HCT116 (cell line): ENCODE data around the gene CD99L2. TPM values are rescaled to one million over a fixed set of nuclear protein-coding genes. Genes with fewer than 3 reads are reported as not detected.

Experiments used
- ATAC-seq: fragments of 200-7000 bp; cut with Tn5 transposase; 2 replicates; pipeline ENCODE4 v1.9.1; 2020; ENCODE audit warnings: mild to moderate bottlenecking, moderate library complexity
- BruUV-seq: library from RNA; stranded (reverse); fragments of 400-500 nt; replicated peaks from 2 replicates; lab custom pipeline; 2021; lab: Mats Ljungman, UMichigan
- CTCF ChIA-PET: fragments of 300-600 bp; sonication (Branson Sonifier 250); formaldehyde crosslinking; loops from one replicate; lab custom pipeline; 2021; ENCODE audit warnings: antibody characterized with exemption; lab: Charles Lee
- POLR2A ChIA-PET: fragments of 300-600, 350-600 bp; sonication (Branson Sonifier 250); formaldehyde crosslinking; loops from one replicate; lab custom pipeline; 2021; ENCODE audit warnings: antibody characterized with exemption; lab: Charles Lee
- RAD21 ChIA-PET, 2 experiments: fragments of 300-600 bp; sonication (Branson Sonifier 250); formaldehyde crosslinking; loops; one replicate each; lab custom pipeline; 2023; ENCODE audit warnings: low total read pairs in 2 of 2; ENCODE audit not compliant: uncharacterized antibody in 2 of 2, unreplicated experiment in 2 of 2, low non-redundant PET in 1 of 2; lab: Charles Lee
- DNase-seq: peaks from one replicate; pipeline ENCODE4 v3.0.0-alpha.2; 2010; ENCODE audit warnings: low read depth, low spot score
- H2AFZ ChIP-seq: fragments of 200-600 bp; shearing (Covaris generic), sonication (generic); 2 replicates; pipeline ENCODE4 v1.6.1; 2017; ENCODE audit warnings: low read depth, mixed run types, mixed read lengths, antibody characterized with exemption, low read length; ENCODE audit not compliant: poor library complexity, severe bottlenecking
- H3K27ac ChIP-seq: 2 replicates; pipeline ENCODE4 v1.5.1; 2012; ENCODE audit warnings: low read depth, low read length
- H3K27me3 ChIP-seq: fragments of 200-600 bp; sonication (generic); 2 replicates; pipeline ENCODE4 v1.6.1; 2016; ENCODE audit warnings: mixed run types, low read length, mixed read lengths; ENCODE audit not compliant: insufficient read depth
- H3K36me3 ChIP-seq, 2 experiments: fragments of 200-500 bp in 1 of 2; fragments of 200-600 bp in 1 of 2; sonication (Bioruptor generic) in 1 of 2; sonication (generic) in 1 of 2; 2 replicates each; pipeline versions ENCODE4 v1.5.1 to v1.6.1; 2014 to 2016; ENCODE audit warnings: low read length in 2 of 2, inconsistent platforms in 1 of 2, mixed read lengths in 1 of 2, mixed run types in 1 of 2; ENCODE audit not compliant: insufficient read depth in 2 of 2, control insufficient read depth in 1 of 2
- H3K4me1 ChIP-seq, 2 experiments: fragments of 200-600 bp in 1 of 2; sonication (generic) in 1 of 2; 2 replicates each; pipeline versions ENCODE4 v1.5.1 to v1.6.1; 2012 to 2017; ENCODE audit warnings: low read length in 2 of 2, inconsistent platforms in 1 of 2, mild to moderate bottlenecking in 1 of 2, mixed read lengths in 1 of 2, mixed run types in 1 of 2, moderate library complexity in 1 of 2; ENCODE audit not compliant: insufficient read depth in 2 of 2, control insufficient read depth in 1 of 2
- H3K4me2 ChIP-seq: fragments of 200-600 bp; sonication (generic); 2 replicates; pipeline ENCODE4 v1.6.1; 2017; ENCODE audit warnings: mixed run types, low read length, mixed read lengths
- H3K4me3 ChIP-seq, 2 experiments: fragments of 200-600 bp in 1 of 2; sonication (generic) in 1 of 2; replicated peaks in 1 of 2; 2 replicates each; pipeline ENCODE4 v1.5.1; 2011 to 2016; ENCODE audit warnings: low read length in 2 of 2, control low read depth in 1 of 2, low read depth in 1 of 2, mild to moderate bottlenecking in 1 of 2, mixed read lengths in 1 of 2, mixed run types in 1 of 2
- H3K79me2 ChIP-seq: fragments of 200-600 bp; sonication (generic); 2 replicates; pipeline ENCODE4 v1.6.1; 2017; ENCODE audit warnings: mild to moderate bottlenecking, mixed run types, low read length, moderate library complexity, mixed read lengths; ENCODE audit not compliant: insufficient read depth
- H3K9ac ChIP-seq: fragments of 200-600 bp; sonication (generic); 2 replicates; pipeline ENCODE4 v1.6.1; 2016; ENCODE audit warnings: low read length, mixed read lengths
- H3K9me2 ChIP-seq: fragments of 200-600 bp; sonication (generic), shearing (Covaris generic); 2 replicates; pipeline ENCODE4 v1.6.1; 2017; ENCODE audit warnings: mixed run types, mild to moderate bottlenecking, moderate library complexity; ENCODE audit not compliant: insufficient read depth
- H3K9me3 ChIP-seq, 2 experiments: fragments of 200-500 bp in 1 of 2; fragments of 200-600 bp in 1 of 2; sonication (Bioruptor generic) in 1 of 2; sonication (generic) in 1 of 2; 2 replicates each; pipeline ENCODE4 v1.6.1; 2014 to 2017; ENCODE audit warnings: low read length in 2 of 2, mixed read lengths in 2 of 2, inconsistent platforms in 1 of 2, low read depth in 1 of 2, mild to moderate bottlenecking in 1 of 2, mixed run types in 1 of 2, moderate library complexity in 1 of 2; ENCODE audit not compliant: control insufficient read depth in 1 of 2, insufficient read depth in 1 of 2
- H4K20me1 ChIP-seq: fragments of 200-600 bp; sonication (generic), shearing (Covaris generic); 2 replicates; pipeline ENCODE4 v1.6.1; 2017; ENCODE audit warnings: mixed run types, mild to moderate bottlenecking, moderate library complexity; ENCODE audit not compliant: insufficient read depth
- ATF3 ChIP-seq: IDR thresholded peaks from 2 replicates; pipeline ENCODE4 v1.6.1; 2012
- CBX3 ChIP-seq: IDR thresholded peaks from 2 replicates; pipeline ENCODE4 v1.6.1; 2012; ENCODE audit warnings: low read depth
- CEBPB ChIP-seq: IDR thresholded peaks from 2 replicates; pipeline ENCODE4 v1.6.1; 2012; ENCODE audit warnings: low read depth
- ELF1 ChIP-seq: IDR thresholded peaks from 2 replicates; pipeline ENCODE4 v1.6.1; 2012; ENCODE audit warnings: low read depth, borderline replicate concordance
- FOSL1 ChIP-seq: IDR thresholded peaks from 2 replicates; pipeline ENCODE4 v1.6.1; 2012; ENCODE audit warnings: low read depth
- JUND ChIP-seq: IDR thresholded peaks from 2 replicates; pipeline ENCODE4 v1.6.1; 2012
- POLR2A ChIP-seq: IDR thresholded peaks from 2 replicates; pipeline ENCODE4 v1.7.0; 2011; ENCODE audit warnings: borderline replicate concordance; ENCODE audit not compliant: insufficient read depth, insufficient read length; ENCODE audit errors: extremely low read depth
- POLR2AphosphoS5 ChIP-seq: IDR thresholded peaks from 2 replicates; pipeline ENCODE4 v1.6.1; 2011; ENCODE audit warnings: mild to moderate bottlenecking, low read depth, low read length, moderate library complexity
- SP1 ChIP-seq: IDR thresholded peaks from 2 replicates; pipeline ENCODE4 v1.6.1; 2012; ENCODE audit warnings: low read depth
- ZFX ChIP-seq: fragments of 450-650 bp; IDR thresholded peaks from 2 replicates; pipeline ENCODE4 v1.6.1; 2017
- ZNF274 ChIP-seq: fragments of 200-500 bp; sonication (Bioruptor generic); IDR thresholded peaks from 2 replicates; pipeline ENCODE4 v1.6.1; 2014; ENCODE audit warnings: mild to moderate bottlenecking, low read depth, low read length, inconsistent platforms
- intact Hi-C: fragments of 100-400 bp; cut with micrococcal nuclease; formaldehyde crosslinking; loops from 2 replicates; pipeline ENCODE4 v1.10.0; 2022
- total RNA-seq: library from RNA; stranded (reverse); gene quantifications from one replicate; pipeline ENCODE4 v1.2.1, GENCODE V29; 2021; ENCODE audit not compliant: unreplicated experiment
- TF ChIP-seq, protein P1 (sequence below), 3 experiments: fragments of 200-600 bp in 1 of 3; sonication (generic) in 1 of 3; IDR thresholded peaks in 2 of 3; conservative IDR thresholded peaks in 1 of 3; 2 replicates each; pipeline ENCODE4 v1.5.1; 2012 to 2017; ENCODE audit warnings: low read depth in 2 of 3, low read length in 2 of 3, antibody characterized with exemption in 1 of 3, borderline replicate concordance in 1 of 3, control low read depth in 1 of 3, mild to moderate bottlenecking in 1 of 3, mixed read lengths in 1 of 3, mixed run types in 1 of 3, moderate library complexity in 1 of 3; ENCODE audit not compliant: insufficient read depth in 1 of 3
- TF ChIP-seq, protein P2 (sequence below): IDR thresholded peaks from 2 replicates; pipeline ENCODE4 v1.6.1; 2011; ENCODE audit warnings: mild to moderate bottlenecking, low read length, moderate library complexity; ENCODE audit not compliant: insufficient replicate concordance; ENCODE audit errors: extremely low read depth
- TF ChIP-seq, protein P3 (sequence below): IDR thresholded peaks from 2 replicates; pipeline ENCODE4 v1.6.1; 2012; ENCODE audit warnings: low read depth

The CD99L2 gene
- total RNA-seq, 1 experiment from 2014 or later: 6.2 TPM

DNA sequence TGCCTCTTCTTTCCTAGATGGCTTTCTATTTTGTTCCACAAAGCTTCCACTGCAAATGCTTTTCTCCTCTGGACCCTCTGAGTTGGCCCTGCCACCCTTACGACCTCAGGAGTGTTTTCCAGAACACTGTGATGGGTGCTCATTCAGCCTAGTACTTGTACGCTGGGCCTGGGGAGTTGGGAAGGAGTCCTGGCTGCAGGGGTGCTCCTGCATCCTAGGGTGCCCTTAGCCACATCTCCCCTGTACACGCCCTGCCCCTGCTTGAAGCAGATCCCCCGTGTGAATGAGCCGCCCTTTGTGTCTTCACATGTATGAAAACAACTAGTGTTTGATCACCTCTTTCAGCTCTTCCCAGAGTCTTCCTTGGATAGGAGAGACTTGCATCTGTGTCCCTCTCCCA, 141.1 kb downstream of the CD99L2 start:
- no peaks in the 10 kb centered on the region for H3K79me2 ChIP-seq
- RAD21 ChIA-PET: no interaction called here
- H3K9ac ChIP-seq: no peak overlapping the region
- no peaks in the 10 kb centered on the region; a peak in 1 of 4 replicates for H3K36me3 ChIP-seq
- no peaks in the 10 kb centered on the region for H3K9me2 ChIP-seq
- H4K20me1 ChIP-seq: no peaks in the 10 kb centered on the region
- H3K4me3 ChIP-seq: no peak overlapping the region
- ATAC-seq (no peak), DNase-seq (no peak)
- no peak overlapping the region for H3K27ac ChIP-seq
- no peak overlapping the region for H3K4me2 ChIP-seq
- intact Hi-C loops: no loop called here
- CTCF ChIA-PET: no interaction called here
- H2AFZ ChIP-seq: no peak overlapping the region
- H3K27me3 ChIP-seq: no peaks in the 10 kb centered on the region
- no peak for TF ChIP-seq CEBPB
- no peak for TF ChIP-seq JUND
- no peak for TF ChIP-seq SP1
- no peak for TF ChIP-seq POLR2AphosphoS5
- TF ChIP-seq, all 23 proteins: peak for 0
- POLR2A ChIA-PET: no interaction called here
- no peaks in the 10 kb centered on the region for H3K4me1 ChIP-seq
- H3K9me3 ChIP-seq: no peaks in the 10 kb centered on the region
- no TSS peak for BruUV-seq

DNA sequence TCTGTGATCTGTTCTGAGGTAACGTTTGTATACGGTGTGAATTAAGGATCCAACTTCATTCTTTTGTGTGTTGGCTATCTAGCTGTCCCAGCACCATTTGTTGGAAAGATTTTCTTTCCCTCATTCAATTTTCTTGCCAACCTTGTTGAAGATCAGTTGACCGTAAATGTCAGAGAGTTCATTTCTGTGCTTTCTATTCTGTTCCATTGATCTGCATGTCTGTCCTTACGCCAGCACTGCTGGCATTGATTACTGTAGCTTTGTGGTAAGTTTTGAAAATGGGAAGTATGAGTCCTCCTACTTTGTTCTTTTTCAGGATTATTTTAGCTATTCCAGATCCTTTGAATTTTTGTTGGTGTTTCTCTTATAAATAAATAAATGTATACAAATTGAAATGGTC, 144.5 kb downstream of the CD99L2 start:
- H3K36me3 ChIP-seq: no peaks in the 10 kb centered on the region; a peak in 1 of 4 replicates
- H3K4me3 ChIP-seq: no peak overlapping the region
- ChIA-PET CTCF (no interaction called here), RAD21 (no interaction called here), POLR2A (no interaction called here)
- H3K9me3 ChIP-seq: no peaks in the 10 kb centered on the region
- no TSS peak for BruUV-seq
- DNase-seq (no peak), ATAC-seq (no peak)
- no peaks in the 10 kb centered on the region for H3K27me3 ChIP-seq
- H3K4me1 ChIP-seq: no peaks in the 10 kb centered on the region
- H4K20me1 ChIP-seq: no peaks in the 10 kb centered on the region
- no peaks in the 10 kb centered on the region for H3K79me2 ChIP-seq
- H3K4me2 ChIP-seq: no peak overlapping the region
- no peak overlapping the region for H3K27ac ChIP-seq
- intact Hi-C loops: no loop called here
- H3K9me2 ChIP-seq: no peaks in the 10 kb centered on the region
- H3K9ac ChIP-seq: no peak overlapping the region
- H2AFZ ChIP-seq: no peak overlapping the region
- TF ChIP-seq CBX3 (no peak), ATF3 (no peak), JUND (no peak), ZFX (no peak), ELF1 (no peak), CEBPB (no peak), FOSL1 (no peak), ZNF274 (no peak), POLR2A (no peak)
- TF ChIP-seq, protein P1, sequence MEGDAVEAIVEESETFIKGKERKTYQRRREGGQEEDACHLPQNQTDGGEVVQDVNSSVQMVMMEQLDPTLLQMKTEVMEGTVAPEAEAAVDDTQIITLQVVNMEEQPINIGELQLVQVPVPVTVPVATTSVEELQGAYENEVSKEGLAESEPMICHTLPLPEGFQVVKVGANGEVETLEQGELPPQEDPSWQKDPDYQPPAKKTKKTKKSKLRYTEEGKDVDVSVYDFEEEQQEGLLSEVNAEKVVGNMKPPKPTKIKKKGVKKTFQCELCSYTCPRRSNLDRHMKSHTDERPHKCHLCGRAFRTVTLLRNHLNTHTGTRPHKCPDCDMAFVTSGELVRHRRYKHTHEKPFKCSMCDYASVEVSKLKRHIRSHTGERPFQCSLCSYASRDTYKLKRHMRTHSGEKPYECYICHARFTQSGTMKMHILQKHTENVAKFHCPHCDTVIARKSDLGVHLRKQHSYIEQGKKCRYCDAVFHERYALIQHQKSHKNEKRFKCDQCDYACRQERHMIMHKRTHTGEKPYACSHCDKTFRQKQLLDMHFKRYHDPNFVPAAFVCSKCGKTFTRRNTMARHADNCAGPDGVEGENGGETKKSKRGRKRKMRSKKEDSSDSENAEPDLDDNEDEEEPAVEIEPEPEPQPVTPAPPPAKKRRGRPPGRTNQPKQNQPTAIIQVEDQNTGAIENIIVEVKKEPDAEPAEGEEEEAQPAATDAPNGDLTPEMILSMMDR (IDR thresholded peaks at IDR 0.05 in 2 of 3, conservative IDR thresholded peaks at IDR 0.05 in 1 of 3; ENCODE audit: borderline replicate concordance in 1 of 3, insufficient read depth in 1 of 3, low read depth in 2 of 3, low read length in 2 of 3): no peak
- TF ChIP-seq, protein P2, sequence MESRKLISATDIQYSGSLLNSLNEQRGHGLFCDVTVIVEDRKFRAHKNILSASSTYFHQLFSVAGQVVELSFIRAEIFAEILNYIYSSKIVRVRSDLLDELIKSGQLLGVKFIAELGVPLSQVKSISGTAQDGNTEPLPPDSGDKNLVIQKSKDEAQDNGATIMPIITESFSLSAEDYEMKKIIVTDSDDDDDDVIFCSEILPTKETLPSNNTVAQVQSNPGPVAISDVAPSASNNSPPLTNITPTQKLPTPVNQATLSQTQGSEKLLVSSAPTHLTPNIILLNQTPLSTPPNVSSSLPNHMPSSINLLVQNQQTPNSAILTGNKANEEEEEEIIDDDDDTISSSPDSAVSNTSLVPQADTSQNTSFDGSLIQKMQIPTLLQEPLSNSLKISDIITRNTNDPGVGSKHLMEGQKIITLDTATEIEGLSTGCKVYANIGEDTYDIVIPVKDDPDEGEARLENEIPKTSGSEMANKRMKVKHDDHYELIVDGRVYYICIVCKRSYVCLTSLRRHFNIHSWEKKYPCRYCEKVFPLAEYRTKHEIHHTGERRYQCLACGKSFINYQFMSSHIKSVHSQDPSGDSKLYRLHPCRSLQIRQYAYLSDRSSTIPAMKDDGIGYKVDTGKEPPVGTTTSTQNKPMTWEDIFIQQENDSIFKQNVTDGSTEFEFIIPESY: no peak
- TF ChIP-seq, protein P3, sequence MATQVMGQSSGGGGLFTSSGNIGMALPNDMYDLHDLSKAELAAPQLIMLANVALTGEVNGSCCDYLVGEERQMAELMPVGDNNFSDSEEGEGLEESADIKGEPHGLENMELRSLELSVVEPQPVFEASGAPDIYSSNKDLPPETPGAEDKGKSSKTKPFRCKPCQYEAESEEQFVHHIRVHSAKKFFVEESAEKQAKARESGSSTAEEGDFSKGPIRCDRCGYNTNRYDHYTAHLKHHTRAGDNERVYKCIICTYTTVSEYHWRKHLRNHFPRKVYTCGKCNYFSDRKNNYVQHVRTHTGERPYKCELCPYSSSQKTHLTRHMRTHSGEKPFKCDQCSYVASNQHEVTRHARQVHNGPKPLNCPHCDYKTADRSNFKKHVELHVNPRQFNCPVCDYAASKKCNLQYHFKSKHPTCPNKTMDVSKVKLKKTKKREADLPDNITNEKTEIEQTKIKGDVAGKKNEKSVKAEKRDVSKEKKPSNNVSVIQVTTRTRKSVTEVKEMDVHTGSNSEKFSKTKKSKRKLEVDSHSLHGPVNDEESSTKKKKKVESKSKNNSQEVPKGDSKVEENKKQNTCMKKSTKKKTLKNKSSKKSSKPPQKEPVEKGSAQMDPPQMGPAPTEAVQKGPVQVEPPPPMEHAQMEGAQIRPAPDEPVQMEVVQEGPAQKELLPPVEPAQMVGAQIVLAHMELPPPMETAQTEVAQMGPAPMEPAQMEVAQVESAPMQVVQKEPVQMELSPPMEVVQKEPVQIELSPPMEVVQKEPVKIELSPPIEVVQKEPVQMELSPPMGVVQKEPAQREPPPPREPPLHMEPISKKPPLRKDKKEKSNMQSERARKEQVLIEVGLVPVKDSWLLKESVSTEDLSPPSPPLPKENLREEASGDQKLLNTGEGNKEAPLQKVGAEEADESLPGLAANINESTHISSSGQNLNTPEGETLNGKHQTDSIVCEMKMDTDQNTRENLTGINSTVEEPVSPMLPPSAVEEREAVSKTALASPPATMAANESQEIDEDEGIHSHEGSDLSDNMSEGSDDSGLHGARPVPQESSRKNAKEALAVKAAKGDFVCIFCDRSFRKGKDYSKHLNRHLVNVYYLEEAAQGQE: no peak
